Measurements from ENCODE around the gene PLCXD3. TPM values are rescaled to one million over a fixed set of nuclear protein-coding genes. Genes with fewer than 3 reads are reported as not detected.
"Not testable (repeated sequence)": the region's sequence is repeated elsewhere in the genome, so short reads cannot be mapped to it uniquely, and the experiment has no call there.

PLCXD3 gene
- polyA plus RNA-seq, 1 of the 3 experiments (the other 2 are of a cell fraction) = 0.15 TPM

- no peaks in the 10 kb centered on the region for H3K36me3 ChIP-seq (replicated peaks in 1 of 2; ENCODE audit: control insufficient read depth in 1 of 2, insufficient read depth in 2 of 2, low read length in 1 of 2)
- no peaks in the 10 kb centered on the region for H3K27me3 ChIP-seq (ENCODE audit: insufficient read depth)
- H3K27ac ChIP-seq (ENCODE audit: low read depth in 2 of 2, low read length in 1 of 2) = no peak overlapping the region
- H3F3A ChIP-seq (replicated peaks; ENCODE audit: insufficient read depth) = no peaks in the 10 kb centered on the region
- POLR2A ChIA-PET = interaction anchor here (0.8 kb wide), 1 partner anchor 9 kb away, joined by 3 read pairs; no protein-coding TSS in a partner anchor
- H3K9me2 ChIP-seq = no peaks in the 10 kb centered on the region
- TF ChIP-seq JUND (IDR thresholded peaks at IDR 0.05) = no peak
- no peak for TF ChIP-seq USF2 (IDR thresholded peaks at IDR 0.05; ENCODE audit: borderline replicate concordance, low read depth, low read length)
- no peak for TF ChIP-seq RFX5 (IDR thresholded peaks at IDR 0.05; ENCODE audit: low read length)
- TF ChIP-seq NRF1 (IDR thresholded peaks at IDR 0.05; ENCODE audit: low read depth, low read length) = no peak
- no peak for TF ChIP-seq RAD21 (IDR thresholded peaks at IDR 0.05; ENCODE audit: low read length)
- TF ChIP-seq ELF1 (IDR thresholded peaks at IDR 0.05) = no peak
- no peak for TF ChIP-seq SIN3A (IDR thresholded peaks at IDR 0.05; ENCODE audit: borderline replicate concordance, low read depth, low read length)
- no peak for TF ChIP-seq MEF2A (IDR thresholded peaks at IDR 0.05; ENCODE audit: borderline replicate concordance, low read depth)
- TF ChIP-seq ZBTB33 (IDR thresholded peaks at IDR 0.05; ENCODE audit: borderline replicate concordance, low read depth) = no peak
- 68% methylated on average over 2 of the region's 2 CpGs for WGBS (ENCODE audit: low lambda C conversion rate)
- H3K9me3 ChIP-seq = no peaks in the 10 kb centered on the region
- no peak overlapping the region for H2AFZ ChIP-seq (ENCODE audit: low read depth)
- DNase-seq = no peak
- no peak overlapping the region for H3K9ac ChIP-seq
- H4K20me1 ChIP-seq (ENCODE audit: insufficient read depth) = no peaks in the 10 kb centered on the region
- peaks cover 0 to 5% of the 10 kb centered on the region in 2 experiments; a peak in 1 of 4 replicates for H3K4me1 ChIP-seq (ENCODE audit: control insufficient read depth in 1 of 2, insufficient read depth in 2 of 2, low read depth in 1 of 2, low read length in 1 of 2)
- H3K4me3 ChIP-seq (ENCODE audit: low read depth in 2 of 2, low read length in 1 of 2) = no peak overlapping the region
- no peaks in the 10 kb centered on the region for H3K79me2 ChIP-seq (ENCODE audit: insufficient read depth)
- CTCF ChIA-PET = no interaction called here
- H3K4me2 ChIP-seq = no peak overlapping the region
These were observed 27.7 kb downstream of the PLCXD3 start for GRCh38 chr5:41482715-41483114.

- no peak for DNase-seq
- Histone ChIP-seq H4K20me1 (ENCODE audit: insufficient read depth) (no peaks in the 10 kb centered on the region), H3F3A (replicated peaks; ENCODE audit: insufficient read depth) (no peaks in the 10 kb centered on the region), H3K4me2 (no peak overlapping the region), H2AFZ (ENCODE audit: low read depth) (no peak overlapping the region), H3K4me1 (ENCODE audit: control insufficient read depth in 1 of 2, insufficient read depth in 2 of 2, low read depth in 1 of 2, low read length in 1 of 2) (peaks cover 0 to 5% of the 10 kb centered on the region in 2 experiments; a peak in 1 of 4 replicates), H3K79me2 (ENCODE audit: insufficient read depth) (no peaks in the 10 kb centered on the region), H3K9me3 (no peaks in the 10 kb centered on the region), H3K4me3 (ENCODE audit: low read depth in 2 of 2, low read length in 1 of 2) (no peak overlapping the region), H3K27me3 (ENCODE audit: insufficient read depth) (no peaks in the 10 kb centered on the region), H3K36me3 (replicated peaks in 1 of 2; ENCODE audit: control insufficient read depth in 1 of 2, insufficient read depth in 2 of 2, low read length in 1 of 2) (no peaks in the 10 kb centered on the region), H3K9me2 (no peaks in the 10 kb centered on the region), H3K27ac (ENCODE audit: low read depth in 2 of 2, low read length in 1 of 2) (no peak overlapping the region), H3K9ac (no peak overlapping the region)
- no peak for TF ChIP-seq RXRA (IDR thresholded peaks at IDR 0.05; ENCODE audit: borderline replicate concordance, low read depth)
- no peak for TF ChIP-seq EP300 (IDR thresholded peaks at IDR 0.05; ENCODE audit: borderline replicate concordance in 1 of 2, low read depth in 1 of 2, low read length in 1 of 2)
- TF ChIP-seq PBX3 (IDR thresholded peaks at IDR 0.05) = no peak
- no peak for TF ChIP-seq FOSL2 (IDR thresholded peaks at IDR 0.05; ENCODE audit: borderline replicate concordance, low read depth)
- no peak for TF ChIP-seq SIN3A (IDR thresholded peaks at IDR 0.05; ENCODE audit: borderline replicate concordance, low read depth, low read length)
- TF ChIP-seq RAD21 (IDR thresholded peaks at IDR 0.05; ENCODE audit: low read length) = no peak
- TF ChIP-seq NRF1 (IDR thresholded peaks at IDR 0.05; ENCODE audit: low read depth, low read length) = no peak
- no peak for TF ChIP-seq CHD2 (IDR thresholded peaks at IDR 0.05; ENCODE audit: low read length, partially characterized antibody)
- TF ChIP-seq RFX5 (IDR thresholded peaks at IDR 0.05; ENCODE audit: low read length) = no peak
- no peak for TF ChIP-seq RCOR1 (IDR thresholded peaks at IDR 0.05; ENCODE audit: low read length)
- no peak for TF ChIP-seq USF2 (IDR thresholded peaks at IDR 0.05; ENCODE audit: borderline replicate concordance, low read depth, low read length)
- ChIA-PET CTCF (no interaction called here), POLR2A (interaction anchor here (0.8 kb wide), 1 partner anchor 8 kb away, joined by 3 read pairs; no protein-coding TSS in a partner anchor)
- 83% methylated on average over 6 of the region's 6 CpGs for WGBS (ENCODE audit: low lambda C conversion rate)
These were observed 28.2 kb downstream of the PLCXD3 start for GRCh38 chr5:41482173-41482572.

- CTCF ChIA-PET = not testable (repeated sequence)
- 0% methylated on average over 1 of the region's 1 CpG for WGBS (ENCODE audit: low lambda C conversion rate)
These were observed 38.7 kb downstream of the PLCXD3 start for GRCh38 chr5:41471571-41472208.

More at GRCh38 chr5:41471571-41472208, 38.7 kb downstream of the PLCXD3 start:
- H3K27ac ChIP-seq (ENCODE audit: low read depth in 2 of 2, low read length in 1 of 2); H3K4me1 ChIP-seq (ENCODE audit: control insufficient read depth in 1 of 2, insufficient read depth in 2 of 2, low read depth in 1 of 2, low read length in 1 of 2); H3K9ac ChIP-seq; H3K36me3 ChIP-seq (replicated peaks in 1 of 2; ENCODE audit: control insufficient read depth in 1 of 2, insufficient read depth in 2 of 2, low read length in 1 of 2); DNase-seq; H3F3A ChIP-seq (replicated peaks; ENCODE audit: insufficient read depth); H3K79me2 ChIP-seq (ENCODE audit: insufficient read depth); H3K9me3 ChIP-seq; H3K4me3 ChIP-seq (ENCODE audit: low read depth in 2 of 2, low read length in 1 of 2); POLR2A ChIA-PET; H4K20me1 ChIP-seq (ENCODE audit: insufficient read depth); H2AFZ ChIP-seq (ENCODE audit: low read depth); H3K4me2 ChIP-seq; H3K27me3 ChIP-seq (ENCODE audit: insufficient read depth); H3K9me2 ChIP-seq: not testable (repeated sequence)

Measured in SK-N-SH (cell line).